GM21786 (cell line): ENCODE results near the gene CD6.

Experiments used
- ATAC-seq: cut with Tn5 transposase; IDR thresholded peaks from one replicate; pipeline ENCODE4 v1.9.1; 2021; ENCODE audit not compliant: unreplicated experiment

CD6 gene

DNA sequence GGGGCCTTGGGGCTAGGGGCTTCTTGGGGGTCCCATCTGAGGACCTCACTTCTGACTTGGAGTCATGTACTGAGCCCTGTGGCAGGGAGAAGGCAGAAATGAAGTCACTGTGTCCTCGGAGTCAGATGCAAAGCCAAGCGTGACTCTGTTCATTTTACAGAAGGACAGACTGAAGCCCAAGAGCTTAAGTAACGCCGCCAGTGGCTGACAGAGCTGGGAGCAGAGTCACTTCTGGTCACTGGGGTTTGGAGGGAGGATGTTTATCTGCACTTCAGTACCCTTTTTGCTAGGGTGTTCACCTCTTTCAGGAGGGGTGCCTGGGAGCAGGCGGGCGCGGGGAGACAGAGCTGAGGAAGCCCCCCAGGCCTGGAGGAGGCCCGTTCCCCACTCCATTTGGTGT is 10.7 kb downstream of the CD6 start:
- no peak for ATAC-seq

- ATAC-seq: no peak
Measured at GRCh38 chr11:60984149-60984548, 12.7 kb downstream of the CD6 start.

GRCh38 chr11:60984636-60985035 is 13.2 kb downstream of the CD6 start:
- ATAC-seq: no peak

- ATAC-seq: no peak
Measured at GRCh38 chr11:60985501-60985900, 14.0 kb downstream of the CD6 start.

DNA sequence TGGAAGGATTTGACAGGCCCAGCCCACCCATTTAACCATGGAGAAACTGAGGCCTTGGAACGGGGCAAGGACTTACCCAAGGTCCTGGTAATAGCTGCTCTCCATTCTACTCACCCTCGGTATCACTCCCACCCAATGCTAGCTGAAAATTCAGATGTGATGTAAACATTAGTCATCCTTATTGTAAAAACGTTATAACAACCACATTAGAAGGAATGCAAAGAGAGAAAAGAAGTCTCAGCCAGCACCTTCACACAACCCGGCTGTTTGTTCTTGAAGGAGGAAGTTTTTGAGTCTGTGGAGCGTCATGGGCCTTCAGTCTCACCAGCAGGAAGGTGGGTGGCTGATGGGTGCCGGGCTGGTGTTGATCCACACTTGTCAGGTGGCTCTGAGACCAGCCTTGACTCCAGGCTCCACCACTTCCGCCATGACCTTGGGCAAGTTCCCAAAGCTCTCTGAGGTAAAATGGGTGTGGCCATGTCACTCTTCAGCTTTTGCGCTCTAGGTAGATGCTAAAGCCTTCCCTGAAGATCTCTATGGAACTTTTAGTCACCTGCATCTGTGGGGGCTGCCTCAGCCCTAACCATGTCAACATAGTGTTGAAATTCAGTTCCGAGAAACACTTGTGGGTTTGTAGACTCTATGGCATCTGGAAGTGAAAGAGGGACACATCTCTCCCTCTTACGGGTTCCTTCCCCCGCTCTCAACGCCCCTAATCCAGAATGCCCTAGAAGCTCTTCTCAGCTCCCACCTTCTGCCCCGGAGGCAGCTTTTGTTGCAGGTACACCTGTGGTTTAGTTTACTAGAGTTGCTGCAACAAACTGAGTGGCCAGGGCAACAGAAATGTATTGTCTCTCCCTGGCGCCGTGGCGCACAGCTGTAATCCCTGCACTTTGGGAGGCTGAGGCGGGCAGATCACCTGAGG is 14.8 kb downstream of the CD6 start:
- no peak for ATAC-seq

- no peak for ATAC-seq
Measured at GRCh38 chr11:60987577-60988277, 16.2 kb downstream of the CD6 start.

GRCh38 chr11:60988658-60989057 is 17.2 kb downstream of the CD6 start:
- ATAC-seq: no peak

- ATAC-seq: peak; percentile 61
Measured at GRCh38 chr11:60989093-60989650, 17.7 kb downstream of the CD6 start.

DNA sequence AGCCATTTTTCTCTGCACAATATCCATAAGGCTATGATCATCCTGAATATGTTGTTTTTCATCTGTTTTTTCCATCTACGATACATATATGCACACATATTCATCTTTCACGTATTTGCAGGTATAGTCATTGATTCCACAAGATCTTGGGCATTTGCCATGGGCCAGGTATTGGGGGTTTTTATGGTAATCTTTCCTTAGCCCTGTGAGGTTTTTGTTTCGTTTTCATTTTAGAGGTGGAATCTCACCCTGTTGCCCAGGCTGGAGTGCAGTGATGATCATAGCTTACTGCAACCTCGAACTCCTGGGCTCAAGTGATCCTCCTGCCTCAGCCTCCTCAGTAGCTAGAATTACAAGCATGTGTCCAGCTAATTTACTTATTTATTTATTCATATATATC is 20.0 kb downstream of the CD6 start:
- no peak for ATAC-seq

DNA sequence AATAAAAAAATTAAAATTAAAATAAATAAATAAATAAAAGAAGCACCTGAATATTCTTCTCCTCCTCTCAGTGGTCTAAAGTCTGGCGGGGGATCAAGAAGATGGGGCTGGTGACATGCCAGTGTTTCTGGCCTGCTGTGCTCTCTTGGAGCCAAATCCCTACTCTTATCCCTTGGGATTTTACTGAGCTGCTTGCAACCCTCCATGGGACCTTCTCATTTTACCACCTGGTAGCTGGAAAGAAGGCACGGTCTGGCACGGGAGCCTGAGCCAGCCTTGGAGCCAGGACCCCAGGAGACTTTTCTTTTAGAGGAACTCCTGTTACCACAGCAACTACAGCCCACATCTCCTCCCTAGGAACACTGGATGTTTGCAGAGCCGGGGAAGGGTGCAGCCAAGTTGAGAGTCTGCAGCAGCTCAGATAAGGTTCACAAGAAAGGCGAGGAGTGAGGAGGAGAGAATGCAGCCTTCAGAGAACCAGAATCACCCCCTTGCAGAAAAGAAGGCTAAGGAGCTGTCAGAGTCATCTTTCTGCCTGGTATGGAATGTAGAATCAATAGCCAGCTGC is 21.4 kb downstream of the CD6 start:
- ATAC-seq: no peak

DNA sequence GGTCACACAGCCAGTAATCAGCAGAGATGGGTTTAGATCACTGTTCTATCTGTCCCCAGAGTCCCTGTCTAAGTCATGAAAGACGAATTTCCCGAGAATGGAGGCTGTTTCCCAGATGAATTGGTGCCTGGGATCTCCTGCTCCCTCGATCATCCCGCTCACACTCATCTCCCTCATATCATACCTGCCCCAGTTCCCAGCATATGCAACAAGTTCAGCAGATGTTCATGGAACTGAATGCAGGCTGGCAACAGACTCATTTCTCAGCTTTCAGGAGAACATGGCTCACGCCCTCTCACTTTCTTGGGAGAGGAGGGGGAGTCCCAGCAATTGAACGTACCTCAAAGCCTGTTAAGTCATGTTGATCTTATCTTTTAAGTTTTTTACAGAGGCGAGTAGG is 22.1 kb downstream of the CD6 start:
- ATAC-seq: no peak

DNA sequence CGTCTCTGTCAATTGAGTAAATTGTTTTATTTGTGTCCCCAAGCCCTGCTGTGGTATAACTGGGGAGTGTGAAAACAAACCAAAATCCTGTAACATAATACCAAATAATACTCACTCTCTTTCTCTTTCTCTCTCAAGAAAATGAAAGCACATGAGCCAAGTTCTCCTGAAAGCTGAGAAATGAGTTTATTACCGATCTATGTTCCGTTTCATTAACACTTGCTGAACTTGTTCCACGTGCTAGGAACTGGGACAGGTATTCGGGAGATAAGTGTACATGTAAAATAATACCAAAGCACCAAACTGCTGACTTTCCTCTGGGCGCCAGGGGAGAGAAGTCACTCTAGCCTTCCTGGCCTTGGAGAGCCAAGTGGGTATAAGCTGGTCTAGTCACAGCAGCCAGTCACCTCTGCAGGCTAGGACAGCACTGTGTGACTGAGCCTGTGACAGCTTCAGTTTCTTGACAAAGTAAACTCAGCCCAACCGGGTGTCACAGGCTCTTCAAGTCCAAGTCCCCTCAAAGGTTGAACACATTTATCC is 23.1 kb downstream of the CD6 start:
- no peak for ATAC-seq

- ATAC-seq: no peak
Measured at GRCh38 chr11:60995798-60996197, 24.3 kb downstream of the CD6 start.

DNA sequence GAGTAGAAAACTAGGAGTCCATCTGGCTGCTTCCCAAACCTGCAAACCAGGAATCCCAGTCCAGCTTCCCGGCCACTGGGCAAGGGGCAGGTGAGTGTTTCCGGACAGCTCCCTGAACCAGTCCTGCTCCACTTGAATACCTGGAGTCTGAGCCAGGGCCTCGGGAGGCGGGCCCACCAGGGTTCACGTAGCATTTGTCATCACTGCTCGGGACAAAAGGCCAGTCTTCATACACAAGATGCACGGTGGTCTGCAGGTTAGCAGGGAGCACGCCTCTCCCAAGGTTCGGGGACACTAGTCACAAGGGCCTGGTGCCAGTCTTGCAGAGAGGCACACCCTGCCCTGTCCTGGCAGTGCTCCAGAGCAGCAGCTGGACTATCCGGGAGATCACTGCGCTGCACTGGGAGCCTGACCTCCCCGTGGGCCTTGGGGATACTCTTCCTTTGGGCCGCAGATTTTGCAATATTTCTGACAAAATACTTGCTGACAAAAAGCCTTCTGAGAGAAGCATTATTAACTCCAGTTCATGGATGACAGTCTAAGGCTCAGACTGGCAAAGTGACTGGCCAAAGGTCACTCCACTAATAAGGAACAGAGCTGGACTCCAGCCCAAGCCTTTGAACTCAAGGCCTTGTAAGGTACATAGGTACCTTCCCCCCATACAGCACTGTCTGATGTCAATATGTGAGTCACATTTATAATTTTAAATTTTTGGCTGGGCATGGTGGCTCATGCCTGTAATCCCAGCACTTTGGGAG is 25.1 kb downstream of the CD6 start:
- ATAC-seq: no peak

DNA sequence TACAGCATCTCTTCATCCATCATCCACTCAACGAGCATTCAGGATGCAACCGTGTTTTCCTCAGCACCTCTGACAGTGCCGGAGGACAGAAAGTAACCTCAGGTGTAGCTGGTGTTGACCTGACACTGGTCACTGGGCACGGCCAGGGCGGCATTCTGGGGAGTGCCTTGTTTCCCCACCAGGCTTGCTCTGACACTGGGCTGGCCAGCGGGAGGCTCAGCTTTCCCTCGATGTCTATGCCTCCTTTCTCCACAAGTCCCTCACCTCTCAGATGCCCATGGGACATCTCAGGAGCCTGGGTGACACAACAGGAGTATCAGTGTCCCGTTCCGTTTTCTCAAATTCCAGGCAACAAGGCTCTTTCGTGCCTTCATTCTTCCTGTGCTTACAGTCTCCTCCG is 28.9 kb downstream of the CD6 start:
- ATAC-seq: no peak

DNA sequence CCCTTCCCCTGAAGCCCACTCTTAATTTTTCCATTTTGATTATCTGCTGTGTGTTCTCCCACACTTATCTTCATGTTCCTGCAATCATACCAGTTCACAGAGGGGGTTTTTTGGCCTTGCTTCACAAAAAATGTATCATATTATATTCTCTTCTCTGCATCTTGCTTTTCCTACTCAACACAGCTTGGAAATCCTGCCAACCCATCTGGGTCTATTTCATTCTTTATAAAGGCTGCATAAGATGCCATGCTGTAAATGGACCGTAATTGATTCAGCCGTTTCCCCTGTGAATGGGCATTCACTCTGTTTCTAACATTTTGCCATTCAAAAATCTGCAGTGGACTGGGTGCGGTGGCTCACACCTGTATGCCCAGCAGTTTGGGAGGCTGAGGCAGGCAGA is 30.5 kb downstream of the CD6 start:
- ATAC-seq: no peak

- ATAC-seq: no peak
Measured at GRCh38 chr11:61002598-61002997, 31.1 kb downstream of the CD6 start.

- no peak for ATAC-seq
Measured at GRCh38 chr11:61004180-61004611, 32.7 kb downstream of the CD6 start.

DNA sequence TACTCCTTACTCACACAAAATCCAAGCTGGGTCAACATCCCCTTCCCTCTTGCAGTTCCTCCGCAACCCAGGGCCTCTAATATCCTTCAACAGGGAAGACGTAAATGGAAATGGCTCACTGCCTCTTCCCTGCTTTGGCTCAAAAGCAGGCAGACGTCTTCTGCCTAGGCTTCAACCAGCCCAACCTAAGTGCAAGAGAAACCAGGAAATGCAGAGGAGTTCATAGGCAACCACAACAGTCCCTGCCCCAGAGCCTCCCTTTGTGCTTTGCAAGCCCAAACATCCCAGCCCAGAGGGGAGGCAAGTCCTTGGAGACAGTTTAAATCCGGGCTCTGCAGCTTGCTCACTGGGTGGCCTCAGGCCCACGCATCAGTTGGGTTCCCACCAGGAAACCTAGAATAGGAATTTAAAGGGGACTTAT is 33.3 kb downstream of the CD6 start:
- ATAC-seq: no peak

DNA sequence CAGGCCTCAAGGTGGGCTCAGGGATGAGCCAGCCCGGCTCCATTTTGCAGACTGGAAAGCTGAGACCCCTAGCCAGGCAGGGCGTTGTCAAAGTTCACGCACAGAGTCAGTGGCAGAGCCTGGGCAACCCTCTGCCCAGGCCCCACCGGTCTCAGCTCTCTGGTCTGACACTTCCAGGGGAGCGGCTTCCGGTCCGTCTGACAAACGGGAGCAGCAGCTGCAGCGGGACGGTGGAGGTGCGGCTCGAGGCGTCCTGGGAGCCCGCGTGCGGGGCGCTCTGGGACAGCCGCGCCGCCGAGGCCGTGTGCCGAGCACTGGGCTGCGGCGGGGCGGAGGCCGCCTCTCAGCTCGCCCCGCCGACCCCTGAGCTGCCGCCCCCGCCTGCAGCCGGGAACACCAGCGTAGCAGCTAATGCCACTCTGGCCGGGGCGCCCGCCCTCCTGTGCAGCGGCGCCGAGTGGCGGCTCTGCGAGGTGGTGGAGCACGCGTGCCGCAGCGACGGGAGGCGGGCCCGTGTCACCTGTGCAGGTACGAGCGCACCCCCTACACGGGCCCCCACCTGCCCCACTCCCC is 36.0 kb downstream of the CD6 start:
- no peak for ATAC-seq
